Mucosa of descending colon (tissue), 3 donors: ENCODE results near the gene BTG2. TPM values are rescaled to one million over a fixed set of nuclear protein-coding genes. Genes with fewer than 3 reads are reported as not detected.

Source experiments
- ATAC-seq: fragments of 200-7000 bp; cut with Tn5 transposase; one replicate; pipeline ENCODE4 v1.9.1; 2020; ENCODE audit warnings: mild to moderate bottlenecking, moderate library complexity
- DNase-seq, 3 donors: peaks; one replicate each; pipeline ENCODE4 v3.0.0-alpha.2; 2020
- H3K36me3 ChIP-seq: fragments of 200-600 bp; one replicate; pipeline ENCODE4 v1.8.0; 2021; ENCODE audit warnings: low read depth, mild to moderate bottlenecking
- H3K4me1 ChIP-seq: fragments of 200-600 bp; one replicate; pipeline ENCODE4 v1.8.0; 2021; ENCODE audit warnings: low read depth, mild to moderate bottlenecking
- H3K4me3 ChIP-seq: fragments of 200-600 bp; one replicate; pipeline ENCODE4 v1.8.0; 2021; ENCODE audit warnings: mild to moderate bottlenecking
- H3K9me3 ChIP-seq: fragments of 200-600 bp; one replicate; pipeline ENCODE4 v1.8.0; 2021; ENCODE audit warnings: mild to moderate bottlenecking
- CTCF ChIP-seq: fragments of 200-600 bp; IDR thresholded peaks from one replicate; pipeline ENCODE4 v1.8.0; 2022; ENCODE audit warnings: antibody characterized with exemption, mild to moderate bottlenecking
- intact Hi-C, 2 donors: fragments of 100-400 bp; cut with DNase I in 1 of 2; cut with micrococcal nuclease in 1 of 2; formaldehyde crosslinking; loops; one replicate each; pipeline versions ENCODE4 v1.11.0 to v1.11.1; 2022; cut with DNase I, micrococcal nuclease
- total RNA-seq, 3 donors: library from RNA; stranded (reverse); fragmentation: NEBNext Ultra II Directional in 2 of 3; extraction: Animal tissue kit (Norgen Biotek cat#: 25700) in 2 of 3; gene quantifications; one replicate each; pipeline versions ENCODE4 v1.2.1 to v1.2.4, GENCODE V29; 2021 to 2023
- donor health status: DM: no; HTN: no; CAD: no; lungs with moderate emphysema.
- donor health status: DM: no; HTN: no; CAD: no.
- donor health status: DM: no; HTN: yes; CAD: no.

Gene BTG2
- total RNA-seq, 3 donors from 2014 or later, result 65.7 to 406 (median 69.1) TPM

- Histone ChIP-seq H3K4me3 (no peak overlapping the region), H3K36me3 (no peaks in the 10 kb centered on the region), H3K4me1 (peaks cover 3% of the 10 kb centered on the region), H3K9me3 (no peaks in the 10 kb centered on the region)
- DNase-seq, result no peak
- TF ChIP-seq CTCF, result no peak
- intact Hi-C loops, result loop anchor here in 1 of 2 donors (10.0 kb wide), 1 partner anchor 136 kb away; no protein-coding TSS in a partner anchor
- ATAC-seq, result no peak
Measured at GRCh38 chr1:203349166-203349565, 43.8 kb downstream of the BTG2 start.

- H3K9me3 ChIP-seq, result no peaks in the 10 kb centered on the region
- H3K4me1 ChIP-seq, result peaks cover 3% of the 10 kb centered on the region
- ATAC-seq, result peak; percentile 21
- TF ChIP-seq CTCF, result no peak
- no peak overlapping the region for H3K4me3 ChIP-seq
- DNase-seq, result no peak
- no peaks in the 10 kb centered on the region for H3K36me3 ChIP-seq
- intact Hi-C loops, result loop anchor here in 1 of 2 donors (10.0 kb wide), 1 partner anchor 135 kb away; no protein-coding TSS in a partner anchor
Measured at GRCh38 chr1:203349773-203350524, 44.6 kb downstream of the BTG2 start.

- peak in 2 of 3 donors; percentile 54 to 63 for DNase-seq
- no peak for TF ChIP-seq CTCF
- Histone ChIP-seq H3K4me1 (peaks cover 3% of the 10 kb centered on the region), H3K36me3 (no peaks in the 10 kb centered on the region), H3K4me3 (no peak within 1 kb of the TSS), H3K9me3 (no peaks in the 10 kb centered on the region)
- intact Hi-C loops, result no loop called here
- peak; percentile 84 for ATAC-seq
Measured at GRCh38 chr1:203351037-203351625, 45.8 kb downstream of the BTG2 start, which contains the start of gene FMOD. Gene FMOD, minus strand, starts transcription at chr1:203351122. Its CDS starts 2,852 bp downstream, at chr1:203348270.

GRCh38 chr1:203353486-203353885, 48.2 kb downstream of the BTG2 start:
- Histone ChIP-seq H3K4me3 (no peak overlapping the region), H3K4me1 (peaks cover 3% of the 10 kb centered on the region), H3K9me3 (no peaks in the 10 kb centered on the region), H3K36me3 (no peaks in the 10 kb centered on the region)
- intact Hi-C loops, result no loop called here
- no peak for ATAC-seq
- no peak for TF ChIP-seq CTCF
- no peak for DNase-seq

- TF ChIP-seq CTCF, result no peak
- ATAC-seq (no peak), DNase-seq (no peak)
- Histone ChIP-seq H3K4me3 (no peak overlapping the region), H3K4me1 (peaks cover 3% of the 10 kb centered on the region), H3K36me3 (no peaks in the 10 kb centered on the region), H3K9me3 (no peaks in the 10 kb centered on the region)
- intact Hi-C loops, result no loop called here
Measured at GRCh38 chr1:203354246-203354645, 48.9 kb downstream of the BTG2 start.
